NB4 (cell line): ENCODE data around the gene PRR7.

Experiments
- DNase-seq: peaks from one replicate; pipeline ENCODE4 v3.0.0; 2010; ENCODE audit warnings: low read depth
- H3K4me3 ChIP-seq: one replicate; pipeline ENCODE4 v1.5.1; 2011; ENCODE audit warnings: mild to moderate bottlenecking, low read depth, low read length, moderate library complexity
- MYC ChIP-seq: IDR thresholded peaks from 2 replicates; pipeline ENCODE4 v1.6.1; 2011; ENCODE audit warnings: low read depth, low read length
- POLR2A ChIP-seq: IDR thresholded peaks from 2 replicates; pipeline ENCODE4 v1.6.1; 2011; ENCODE audit warnings: mild to moderate bottlenecking; ENCODE audit not compliant: insufficient read length; ENCODE audit errors: extremely low read depth
- TF ChIP-seq, protein P1 (sequence below): IDR thresholded peaks from one replicate; pipeline ENCODE4 v1.5.1; 2012; ENCODE audit warnings: low read depth, low read length
- TF ChIP-seq, protein P2 (sequence below): IDR thresholded peaks from 2 replicates; pipeline ENCODE4 v1.6.1; 2011; ENCODE audit warnings: low read depth, low read length

PRR7 gene, protein sequence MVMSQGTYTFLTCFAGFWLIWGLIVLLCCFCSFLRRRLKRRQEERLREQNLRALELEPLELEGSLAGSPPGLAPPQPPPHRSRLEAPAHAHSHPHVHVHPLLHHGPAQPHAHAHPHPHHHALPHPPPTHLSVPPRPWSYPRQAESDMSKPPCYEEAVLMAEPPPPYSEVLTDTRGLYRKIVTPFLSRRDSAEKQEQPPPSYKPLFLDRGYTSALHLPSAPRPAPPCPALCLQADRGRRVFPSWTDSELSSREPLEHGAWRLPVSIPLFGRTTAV

DNA sequence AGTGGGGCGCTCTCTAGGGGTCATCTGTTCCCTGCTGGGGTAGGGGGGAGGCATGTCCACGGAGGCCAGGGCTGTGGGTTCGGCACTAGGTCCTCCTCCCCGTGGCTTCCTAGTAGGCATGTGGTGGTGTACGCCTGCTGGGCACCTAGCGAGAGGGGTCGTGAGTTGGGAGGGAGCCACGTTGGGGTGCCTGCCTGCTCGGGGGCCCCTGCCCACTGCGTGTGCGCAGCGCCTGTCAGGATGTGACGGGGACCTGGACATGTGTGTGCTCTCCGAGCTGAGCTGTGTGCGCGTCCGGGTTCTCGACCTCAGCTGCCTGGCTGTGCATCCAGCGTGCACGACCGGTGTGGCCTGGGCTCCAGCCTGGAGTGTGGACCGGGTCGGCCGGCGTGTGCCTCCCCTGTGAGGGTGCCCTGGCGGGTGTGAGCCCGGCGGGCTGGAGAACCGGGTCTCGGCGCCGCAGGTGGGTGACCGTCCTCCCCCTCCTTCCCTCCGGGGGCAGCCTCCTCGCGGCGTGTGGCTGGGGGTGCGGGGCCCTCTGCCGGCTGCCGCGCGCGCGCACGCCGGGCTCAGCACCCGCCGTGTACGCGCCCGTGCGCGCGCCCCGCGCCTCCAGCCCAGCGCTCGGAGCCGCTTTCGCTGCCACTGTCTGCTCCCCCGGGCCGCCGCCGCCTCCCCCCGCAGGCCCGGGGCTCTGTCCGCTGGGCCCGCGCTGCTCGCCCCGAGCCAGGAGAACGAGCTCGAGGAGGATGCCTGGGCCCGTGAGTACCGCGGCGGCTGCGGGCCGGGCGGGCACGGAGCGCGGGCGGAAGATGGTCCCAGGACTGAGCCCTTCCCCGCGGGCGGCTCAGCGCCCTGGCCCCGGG, at the start of gene PRR7:
Gene PRR7, plus strand, starts transcription at position 615 of the 866 bp plus-strand sequence. CDS start 8,254 bp downstream, outside the sequence.
- peak; percentile 80 for DNase-seq
- peak within 1 kb of the TSS; percentile 55 for H3K4me3 ChIP-seq
- TF ChIP-seq, protein P1, sequence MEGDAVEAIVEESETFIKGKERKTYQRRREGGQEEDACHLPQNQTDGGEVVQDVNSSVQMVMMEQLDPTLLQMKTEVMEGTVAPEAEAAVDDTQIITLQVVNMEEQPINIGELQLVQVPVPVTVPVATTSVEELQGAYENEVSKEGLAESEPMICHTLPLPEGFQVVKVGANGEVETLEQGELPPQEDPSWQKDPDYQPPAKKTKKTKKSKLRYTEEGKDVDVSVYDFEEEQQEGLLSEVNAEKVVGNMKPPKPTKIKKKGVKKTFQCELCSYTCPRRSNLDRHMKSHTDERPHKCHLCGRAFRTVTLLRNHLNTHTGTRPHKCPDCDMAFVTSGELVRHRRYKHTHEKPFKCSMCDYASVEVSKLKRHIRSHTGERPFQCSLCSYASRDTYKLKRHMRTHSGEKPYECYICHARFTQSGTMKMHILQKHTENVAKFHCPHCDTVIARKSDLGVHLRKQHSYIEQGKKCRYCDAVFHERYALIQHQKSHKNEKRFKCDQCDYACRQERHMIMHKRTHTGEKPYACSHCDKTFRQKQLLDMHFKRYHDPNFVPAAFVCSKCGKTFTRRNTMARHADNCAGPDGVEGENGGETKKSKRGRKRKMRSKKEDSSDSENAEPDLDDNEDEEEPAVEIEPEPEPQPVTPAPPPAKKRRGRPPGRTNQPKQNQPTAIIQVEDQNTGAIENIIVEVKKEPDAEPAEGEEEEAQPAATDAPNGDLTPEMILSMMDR, result no peak
- TF ChIP-seq POLR2A (peak; percentile 28), MYC (no peak)
- TF ChIP-seq, protein P2, sequence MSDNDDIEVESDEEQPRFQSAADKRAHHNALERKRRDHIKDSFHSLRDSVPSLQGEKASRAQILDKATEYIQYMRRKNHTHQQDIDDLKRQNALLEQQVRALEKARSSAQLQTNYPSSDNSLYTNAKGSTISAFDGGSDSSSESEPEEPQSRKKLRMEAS, result peak; percentile 10; the same call in 1 of the 2 replicates

DNA sequence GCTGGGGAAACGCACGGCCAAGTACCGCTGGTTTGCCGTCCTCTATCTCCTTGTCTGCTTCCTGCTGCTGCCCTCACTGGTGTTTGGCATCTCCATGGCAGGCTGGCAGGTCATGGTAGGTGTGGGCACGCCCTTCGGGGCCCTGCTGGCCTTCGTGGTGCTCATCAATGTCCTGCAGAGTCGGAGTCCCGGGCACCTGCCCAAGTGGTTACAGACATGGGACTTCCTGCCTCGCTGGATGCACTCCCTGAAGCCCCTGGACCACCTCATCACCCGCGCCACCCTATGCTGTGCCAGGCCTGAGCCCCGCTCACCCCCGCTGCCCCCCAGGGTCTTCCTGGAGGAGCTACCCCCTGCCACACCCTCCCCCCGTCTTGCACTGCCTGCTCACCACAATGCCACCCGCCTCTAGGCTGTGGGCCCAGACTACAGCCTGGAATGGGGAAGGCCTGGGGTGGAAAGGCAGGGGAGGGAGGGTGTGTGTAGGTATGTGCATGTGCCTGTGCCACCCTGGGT, 48.7 kb upstream of the PRR7 start:
- DNase-seq, result no peak
- no peak overlapping the region for H3K4me3 ChIP-seq
- TF ChIP-seq, protein P2, result no peak
- no peak for TF ChIP-seq MYC
- no peak for TF ChIP-seq POLR2A
- TF ChIP-seq, protein P1, result no peak

DNA sequence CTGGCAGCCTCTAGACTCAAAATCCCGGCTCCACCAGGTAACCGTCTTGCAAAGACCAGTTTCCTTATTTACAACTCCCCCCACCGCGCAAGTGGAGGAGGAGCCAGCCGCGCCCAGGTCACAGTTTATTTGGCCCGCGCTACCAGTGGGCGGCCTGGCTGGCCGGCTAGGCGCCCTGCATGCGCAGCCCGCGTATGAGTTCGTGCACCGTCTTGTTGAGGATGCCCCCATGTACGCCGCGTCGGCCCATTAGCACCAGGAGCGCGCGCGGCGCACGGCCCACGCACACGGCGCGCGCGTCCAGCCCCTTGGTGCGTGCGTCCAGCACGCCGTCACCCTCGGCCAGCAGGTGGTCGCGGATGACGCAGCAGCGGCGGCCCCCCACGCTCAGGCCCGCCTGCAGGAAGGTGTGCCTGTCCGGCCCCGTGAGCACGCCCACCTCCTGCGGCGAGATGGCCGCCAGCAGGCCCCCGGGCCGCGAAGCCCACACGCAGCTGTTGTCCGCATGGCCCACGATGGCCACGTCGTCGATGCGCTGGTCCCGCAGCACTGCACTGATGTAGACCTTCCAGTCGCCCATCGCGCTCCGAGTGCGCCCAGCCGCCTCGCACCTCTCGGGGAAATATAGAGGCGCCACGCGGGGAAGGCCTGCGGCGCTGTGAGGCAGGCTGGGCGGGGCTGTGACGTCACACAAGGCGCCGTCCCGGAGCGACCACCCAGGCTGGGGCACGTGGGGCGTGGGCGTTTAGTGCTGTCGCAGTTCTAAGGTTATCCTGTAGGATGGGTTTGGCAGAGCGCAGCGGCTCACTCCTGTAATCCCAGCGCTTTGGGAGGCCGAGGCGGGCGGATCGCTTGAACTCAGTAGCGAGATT, 46.4 kb upstream of the PRR7 start, which contains the start of gene PFN3:
Gene PFN3, minus strand, starts transcription at position 665 of the 872 bp plus-strand sequence. Its CDS starts 85 bp downstream, at position 580.
- no peak for DNase-seq
- TF ChIP-seq MYC (no peak), POLR2A (no peak)
- TF ChIP-seq, protein P2, result no peak
- TF ChIP-seq, protein P1, result no peak
- H3K4me3 ChIP-seq, result no peak within 1 kb of the TSS

DNA sequence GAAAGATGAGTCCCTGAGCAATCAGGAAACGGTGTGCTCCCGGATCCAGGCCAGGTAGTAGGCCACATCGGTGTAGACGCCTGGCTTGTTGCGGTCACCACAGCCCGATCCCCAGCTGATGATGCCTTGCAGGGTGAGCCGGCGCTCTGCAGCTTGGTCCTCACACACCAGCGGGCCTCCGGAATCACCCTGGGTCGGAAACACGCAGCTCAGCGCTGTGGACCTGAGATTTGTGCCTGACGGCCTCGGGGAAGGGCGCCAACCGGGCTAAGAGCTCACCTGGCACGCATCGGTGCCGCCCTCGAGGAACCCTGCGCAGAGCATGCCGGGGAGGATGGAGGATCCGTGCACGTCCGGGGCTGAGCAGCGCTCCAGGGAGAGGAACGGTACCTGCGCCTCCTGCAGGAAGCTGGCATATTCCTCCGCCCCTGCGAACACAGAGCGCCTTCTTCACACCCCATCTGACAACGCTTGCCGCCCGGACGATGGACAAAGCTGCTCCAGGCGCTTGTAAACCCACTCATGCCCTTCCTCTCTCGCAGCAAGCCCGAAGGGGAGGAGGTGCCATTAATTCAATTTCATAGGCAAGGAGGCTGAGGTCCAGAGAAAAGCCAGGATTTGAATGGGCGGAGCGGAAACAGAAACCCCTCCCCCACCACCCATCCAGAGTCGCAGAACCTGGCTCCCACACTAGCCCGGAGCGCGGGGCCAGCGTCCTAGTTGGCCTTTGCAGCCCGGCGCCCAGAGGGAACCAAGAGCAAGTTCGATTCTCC, 44.2 kb upstream of the PRR7 start:
- no peak for TF ChIP-seq POLR2A
- TF ChIP-seq, protein P2, result no peak
- TF ChIP-seq MYC, result no peak
- TF ChIP-seq, protein P1, result no peak
- H3K4me3 ChIP-seq, result no peak overlapping the region

More for the DNA sequence above, 44.2 kb upstream of the PRR7 start:
- peak; percentile 46 for DNase-seq
